Measurements from ENCODE around the gene CPA5. TPM values are rescaled to one million over a fixed set of nuclear protein-coding genes. Genes with fewer than 3 reads are reported as not detected.

CPA5 gene
- total and polyA plus RNA-seq, 8 donors: 0.09 to 0.35 (median 0.20) TPM; not detected in 4

GRCh38 chr7:130377178-130377577, 32.6 kb downstream of the CPA5 start:
- H3K36me3 ChIP-seq: peaks cover 0 to 12% (median 0%) of the 10 kb centered on the region in 3 donors
- ATAC-seq (no peak), FAIRE-seq (no peak), DNase-seq (peak in 3 of 6 donors; percentile 52 to 71 (median 70))
- peak overlapping the region in 1 of 4 donors; percentile 17 for H3K27ac ChIP-seq
- TF ChIP-seq CTCF (IDR thresholded peaks at IDR 0.05): no peak
- no peak overlapping the region for H3K4me3 ChIP-seq
- H3K4me1 ChIP-seq: peaks cover 23 to 31% (median 29%) of the 10 kb centered on the region in 3 donors
- no peaks in the 10 kb centered on the region for H3K27me3 ChIP-seq
- no peaks in the 10 kb centered on the region for H3K9me3 ChIP-seq
- intact Hi-C loops (cut with DNase I): no loop called here
- WGBS, 2 donors: 37 to 45% methylated on average over 6 of the region's 6 CpGs

GRCh38 chr7:130379019-130379418, 34.4 kb downstream of the CPA5 start:
- WGBS, 2 donors: 40 to 48% methylated on average over 7 of the region's 7 CpGs
- H3K36me3 ChIP-seq: peaks cover 0 to 29% (median 0%) of the 10 kb centered on the region in 3 donors
- DNase-seq (peak in 2 of 6 donors; percentile 50), ATAC-seq (no peak), FAIRE-seq (no peak)
- peak overlapping the region; percentile 71 to 96 (median 93) for H3K27ac ChIP-seq
- peaks cover 7 to 16% (median 13%) of the 10 kb centered on the region in 3 donors for H3K4me1 ChIP-seq
- no peaks in the 10 kb centered on the region for H3K9me3 ChIP-seq
- H3K4me3 ChIP-seq: no peak overlapping the region
- H3K27me3 ChIP-seq: no peaks in the 10 kb centered on the region
- TF ChIP-seq CTCF (IDR thresholded peaks at IDR 0.05): no peak
- intact Hi-C loops (cut with DNase I): no loop called here

GRCh38 chr7:130379532-130379920, 34.9 kb downstream of the CPA5 start:
- Histone ChIP-seq H3K4me3 (peak overlapping the region in 2 of 4 donors; percentile 54 to 64), H3K9me3 (no peaks in the 10 kb centered on the region), H3K27ac (peak overlapping the region; percentile 71 to 96 (median 93)), H3K4me1 (peaks cover 2 to 16% (median 8%) of the 10 kb centered on the region in 3 donors), H3K36me3 (peaks cover 0 to 34% (median 0%) of the 10 kb centered on the region in 3 donors), H3K27me3 (no peaks in the 10 kb centered on the region)
- TF ChIP-seq CTCF (IDR thresholded peaks at IDR 0.05): no peak
- peak in 5 of 6 donors; percentile 77 to 88 (median 86) for DNase-seq
- intact Hi-C loops (cut with DNase I): no loop called here
- ATAC-seq: peak; percentile 14 to 58 (median 33)
- FAIRE-seq: no peak
- 27 to 36% methylated on average over 10 of the region's 10 CpGs for WGBS, 2 donors

GRCh38 chr7:130379921-130380860, 35.6 kb downstream of the CPA5 start, which contains the start of gene CPA1:
Gene CPA1, plus strand, starts transcription at chr7:130380494. Its CDS starts 27 bp downstream, at chr7:130380521.
- ATAC-seq: peak; percentile 57 to 74 (median 68)
- Histone ChIP-seq H3K9me3 (no peaks in the 10 kb centered on the region), H3K27me3 (no peaks in the 10 kb centered on the region), H3K4me3 (peak within 1 kb of the TSS; percentile 14 to 64 (median 44)), H3K4me1 (peaks cover 0 to 16% (median 7%) of the 10 kb centered on the region in 3 donors), H3K27ac (peak within 1 kb of the TSS; percentile 91 to 96 (median 96)), H3K36me3 (peaks cover 0 to 37% (median 0%) of the 10 kb centered on the region in 3 donors)
- DNase-seq: peak; percentile 85 to 98 (median 96)
- intact Hi-C loops (cut with DNase I): loop anchor here in 1 of 3 donors (5.0 kb wide), 1 partner anchor 93 kb away; no protein-coding TSS in a partner anchor
- 18 to 22% methylated on average over 19 to 20 of the region's 20 CpGs for WGBS, 2 donors
- no peak for FAIRE-seq
- no peak for TF ChIP-seq CTCF (IDR thresholded peaks at IDR 0.05)

All from pancreas (tissue), 10 donors.